K562 (cell line): ENCODE results near the gene FRMD5. TPM values are rescaled to one million over a fixed set of nuclear protein-coding genes. Genes with fewer than 3 reads are reported as not detected.

Source experiments
- ATAC-seq: fragments of 200-7000 bp; cut with Tn5 transposase; 3 replicates; pipeline ENCODE4 v1.9.1; 2020; ENCODE audit warnings: moderate library complexity
- BruUV-seq: library from RNA; stranded (reverse); fragments of 400-500 nt; replicated peaks from 2 replicates; lab custom pipeline; 2021; lab: Mats Ljungman, UMichigan
- CTCF ChIA-PET: fragments of 300-600 bp; formaldehyde crosslinking; extraction: SDS; loops from one replicate; lab custom pipeline; 2021; ENCODE audit warnings: low intra/inter-chr PET ratio; lab: Yijun Ruan, JAX
- POLR2A ChIA-PET: fragments of 300-600, 350-650 bp; sonication (Branson Sonifier 250); formaldehyde crosslinking; extraction: SDS; loops from one replicate; lab custom pipeline; 2021; ENCODE audit warnings: antibody characterized with exemption, inconsistent platforms; lab: Yijun Ruan, JAX
- DNase-seq, 4 experiments: peaks; one replicate each; pipeline versions ENCODE4 v3.0.0 to v3.0.0-alpha.2; 2011 to 2018; ENCODE audit warnings: low spot score in 3 of 4, mixed read lengths in 3 of 4; ENCODE audit errors: extremely low read depth in 1 of 4
- FAIRE-seq: peaks from 2 replicates; lab custom pipeline; 2011; peaks lifted over from hg19 to GRCh38; lab: Jason Lieb, UNC
- H2AFZ ChIP-seq: 2 replicates; pipeline ENCODE4 v1.6.0; 2011; ENCODE audit warnings: low read depth, low read length, control low read depth, inconsistent platforms
- H3K27ac ChIP-seq: fragments of 200-600 bp; 3 replicates; pipeline ENCODE4 v1.8.0; 2011; ENCODE audit warnings: low read depth, mild to moderate bottlenecking, control low read depth, inconsistent platforms, low read length, moderate library complexity, mixed read lengths; ENCODE audit errors: extremely low read depth
- H3K27me3 ChIP-seq, 2 experiments: fragments of 300-600 bp in 1 of 2; 2 replicates in 1 of 2; 3 replicates in 1 of 2; pipeline versions ENCODE4 v1.6.0 to v1.8.0; 2011; ENCODE audit warnings: inconsistent platforms in 2 of 2, low read length in 2 of 2, mild to moderate bottlenecking in 1 of 2, mixed read lengths in 1 of 2, moderate library complexity in 1 of 2; ENCODE audit not compliant: control insufficient read depth in 2 of 2, insufficient read depth in 2 of 2
- H3K36me3 ChIP-seq: fragments of 300-600 bp; 3 replicates; pipeline ENCODE4 v1.8.0; 2011; ENCODE audit warnings: mild to moderate bottlenecking, low read length, inconsistent platforms; ENCODE audit not compliant: control insufficient read depth, insufficient read depth
- H3K4me1 ChIP-seq, 2 experiments: fragments of 200-600 bp in 1 of 2; replicated peaks in 1 of 2; 2 replicates in 1 of 2; 3 replicates in 1 of 2; pipeline versions ENCODE4 v1.5.1 to v1.8.0; 2011; ENCODE audit warnings: inconsistent platforms in 2 of 2, low read length in 2 of 2, mild to moderate bottlenecking in 1 of 2, mixed read lengths in 1 of 2, moderate library complexity in 1 of 2; ENCODE audit not compliant: control insufficient read depth in 2 of 2, insufficient read depth in 2 of 2
- H3K4me2 ChIP-seq: 2 replicates; pipeline ENCODE4 v1.6.1; 2011; ENCODE audit warnings: low read length, control low read depth, inconsistent platforms, mixed read lengths; ENCODE audit not compliant: insufficient read depth
- H3K4me3 ChIP-seq: fragments of 200-600 bp; sonication (generic), shearing (Covaris generic); 2 replicates; pipeline ENCODE4 v1.5.1; 2016; ENCODE audit warnings: control low read depth, inconsistent platforms
- H3K79me2 ChIP-seq: fragments of 200-600 bp; 3 replicates; pipeline ENCODE4 v1.8.0; 2011; ENCODE audit warnings: low read length, inconsistent platforms; ENCODE audit not compliant: control insufficient read depth, insufficient read depth
- H3K9ac ChIP-seq, 2 experiments: 2 replicates each; pipeline versions ENCODE4 v1.6.0 to v1.6.1; 2011; ENCODE audit warnings: low read depth in 2 of 2, low read length in 2 of 2, control low read depth in 1 of 2, inconsistent platforms in 1 of 2, mild to moderate bottlenecking in 1 of 2, mixed read lengths in 1 of 2; ENCODE audit not compliant: insufficient read depth in 1 of 2
- H3K9me1 ChIP-seq: one replicate; pipeline ENCODE4 v1.6.0; 2011; ENCODE audit warnings: inconsistent platforms, mild to moderate bottlenecking, low read length, moderate library complexity; ENCODE audit not compliant: control insufficient read depth, insufficient read depth
- H3K9me3 ChIP-seq: replicated peaks from 2 replicates; pipeline ENCODE4 v1.5.1; 2011; ENCODE audit warnings: low read depth, low read length, inconsistent platforms; ENCODE audit not compliant: control insufficient read depth, insufficient read depth
- H4K20me1 ChIP-seq: replicated peaks from 2 replicates; pipeline ENCODE4 v1.6.1; 2011; ENCODE audit warnings: low read length, inconsistent platforms, mixed read lengths; ENCODE audit not compliant: control insufficient read depth, insufficient read depth
- CCAR2 ChIP-seq: fragments of 200-400 bp; formaldehyde crosslinking; IDR thresholded peaks from 2 replicates; pipeline ENCODE4 v1.6.1; 2017; ENCODE audit warnings: mild to moderate bottlenecking, low read depth, low read length
- CLOCK ChIP-seq: fragments of 250-450 bp; sonication (Bioruptor Pico); IDR thresholded peaks from 2 replicates; pipeline ENCODE4 v1.4.0; 2020; ENCODE audit warnings: mild to moderate bottlenecking, moderate library complexity, borderline replicate concordance
- DMBX1 ChIP-seq: fragments of 250-450 bp; sonication (Bioruptor Pico); IDR thresholded peaks from 2 replicates; pipeline ENCODE4 v1.8.0; 2022; ENCODE audit warnings: inconsistent platforms, mild to moderate bottlenecking, moderate library complexity, borderline replicate concordance
- E2F6 ChIP-seq, 2 experiments: IDR thresholded peaks; 2 replicates each; pipeline ENCODE4 v1.6.1; 2011; ENCODE audit warnings: borderline replicate concordance in 1 of 2, control low read depth in 1 of 2, low read depth in 1 of 2, low read length in 1 of 2, mild to moderate bottlenecking in 1 of 2, mixed read lengths in 1 of 2, moderate library complexity in 1 of 2; ENCODE audit not compliant: insufficient read depth in 1 of 2, insufficient read length in 1 of 2, poor library complexity in 1 of 2, severe bottlenecking in 1 of 2; ENCODE audit errors: extremely low read depth in 1 of 2
- FOXA3 ChIP-seq, 2 experiments: fragments of 450-650 bp in 1 of 2; sonication (generic) in 1 of 2; formaldehyde crosslinking; IDR thresholded peaks in 1 of 2; conservative IDR thresholded peaks in 1 of 2; 2 replicates each; pipeline versions ENCODE4 v1.4.0 to v1.8.0; 2020 to 2022; ENCODE audit warnings: mild to moderate bottlenecking in 2 of 2, missing genetic modification reagents in 1 of 2
- FOXK2 ChIP-seq, 2 experiments: fragments of 450-650 bp; IDR thresholded peaks in 1 of 2; conservative IDR thresholded peaks in 1 of 2; 2 replicates each; pipeline ENCODE4 v1.6.1; 2016; ENCODE audit warnings: low read depth in 2 of 2, mild to moderate bottlenecking in 1 of 2
- GTF2E2 ChIP-seq: fragments of 200-800 bp; sonication (Bioruptor generic); IDR thresholded peaks from 2 replicates; pipeline ENCODE4 v1.6.1; 2016; ENCODE audit warnings: missing genetic modification characterization, missing compliant biosample characterization
- HLTF ChIP-seq: fragments of 450-650 bp; IDR thresholded peaks from 2 replicates; pipeline ENCODE4 v1.6.1; 2016
- MYBL2 ChIP-seq, 2 experiments: fragments of 450-650 bp in 1 of 2; sonication (generic) in 1 of 2; formaldehyde crosslinking in 1 of 2; IDR thresholded peaks; 2 replicates each; pipeline versions ENCODE4 v1.6.1 to v1.8.1; 2017 to 2022; ENCODE audit warnings: borderline replicate concordance in 1 of 2, inconsistent platforms in 1 of 2, low read depth in 1 of 2, mild to moderate bottlenecking in 1 of 2, missing genetic modification reagents in 1 of 2, moderate library complexity in 1 of 2
- MYC ChIP-seq, 2 experiments: fragments of 250-450 bp in 1 of 2; sonication (Bioruptor Pico) in 1 of 2; IDR thresholded peaks; 2 replicates each; pipeline versions ENCODE4 v1.5.1 to v1.6.1; 2012 to 2021; ENCODE audit warnings: low read depth in 2 of 2, borderline replicate concordance in 1 of 2, improper control_type of control experiment in 1 of 2, low read length in 1 of 2, mild to moderate bottlenecking in 1 of 2, moderate library complexity in 1 of 2
- PHF21A ChIP-seq: fragments of 450-650 bp; IDR thresholded peaks from 2 replicates; pipeline ENCODE4 v1.6.1; 2017; ENCODE audit warnings: low read depth, borderline replicate concordance
- PKNOX1 ChIP-seq: fragments of 450-650 bp; IDR thresholded peaks from 2 replicates; pipeline ENCODE4 v1.6.1; 2016
- RAD51 ChIP-seq: fragments of 450-650 bp; IDR thresholded peaks from 2 replicates; pipeline ENCODE4 v1.7.1; 2016; ENCODE audit warnings: low read depth, mild to moderate bottlenecking, borderline replicate concordance
- XRCC5 ChIP-seq: fragments of 200-400 bp; formaldehyde crosslinking; IDR thresholded peaks from 2 replicates; pipeline ENCODE4 v1.6.1; 2017; ENCODE audit warnings: low read depth, mild to moderate bottlenecking, low read length
- ZBED1 ChIP-seq: IDR thresholded peaks from 2 replicates; pipeline ENCODE4 v1.6.1; 2014
- ZC3H8 ChIP-seq: fragments of 450-650 bp; IDR thresholded peaks from 2 replicates; pipeline ENCODE4 v1.6.1; 2017
- ZNF778 ChIP-seq: fragments of 450-650 bp; formaldehyde crosslinking; IDR thresholded peaks from 2 replicates; pipeline ENCODE4 v1.4.0; 2020; ENCODE audit warnings: mild to moderate bottlenecking, moderate library complexity
- WGBS: fragments of 100-300 bp; shearing (Covaris generic); methylation state at CpG from one replicate; pipeline ENCODE4 v1.1.6; 2016; ENCODE audit warnings: low coverage, mixed read lengths; ENCODE audit not compliant: insufficient coverage; ENCODE audit errors: missing lambda C conversion rate; 5-methylcytosine and 5-hydroxymethylcytosine counted together
- in situ Hi-C: fragments of 300-500 bp; cut with MboI; formaldehyde crosslinking; loops from 4 replicates; pipeline ENCODE4 v1.15.0; 2018; ENCODE audit warnings: inconsistent platforms, mixed read lengths
- intact Hi-C: fragments of 100-400 bp; cut with micrococcal nuclease; formaldehyde crosslinking; loops from 2 replicates; pipeline ENCODE4 v1.14.2; 2022
- polyA plus RNA-seq, 8 experiments: library from polyadenylated mRNA; depleted of rRNA in 4 of 8; stranded (reverse) in 5 of 8; unstranded in 3 of 8; fragments of >200 nt; fragmentation: Nextera tagmentation in 2 of 8; fragmentation: Illumina TruSeq in 1 of 8; extraction: Ambion mirVana in 2 of 8; extraction: Trizol in 1 of 8; gene quantifications; 2 replicates each; pipeline versions ENCODE4 v1.2.1 to v1.2.3, GENCODE V29; 2011 to 2014; ENCODE audit warnings: inconsistent platforms in 1 of 8, missing spikeins in 1 of 8
- total RNA-seq, 7 experiments: library from RNA; depleted of rRNA in 6 of 7; stranded (reverse); fragments of >200 nt in 6 of 7; fragmentation: Illumina TruSeq in 2 of 7; extraction: Trizol in 2 of 7; gene quantifications; 2 replicates each; pipeline versions ENCODE4 v1.2.1 to v1.2.3, GENCODE V29; 2011 to 2021; ENCODE audit warnings: low replicate concordance in 1 of 7

The FRMD5 gene
- total and polyA plus RNA-seq, 9 of the 15 experiments (the other 6 are each of a cell fraction or from before 2014, with no cell fraction given): 0.13 to 0.38 TPM; not detected in 7

- no peaks in the 10 kb centered on the region for H4K20me1 ChIP-seq
- in situ Hi-C loops (no loop called here), intact Hi-C loops (no loop called here)
- no peak overlapping the region for H3K4me2 ChIP-seq
- no peaks in the 10 kb centered on the region for H3K9me3 ChIP-seq
- WGBS: 0% methylated on average over 11 of the region's 15 CpGs
- H3K79me2 ChIP-seq: no peaks in the 10 kb centered on the region
- H3K4me3 ChIP-seq: no peak overlapping the region
- ChIA-PET POLR2A (interaction anchor here (1.4 kb wide), 1 partner anchor 9 kb away, joined by 4 read pairs; no protein-coding TSS in a partner anchor), CTCF (no interaction called here)
- H3K36me3 ChIP-seq: no peaks in the 10 kb centered on the region
- ATAC-seq: no peak
- no TSS peak for BruUV-seq
- no peak overlapping the region for H3K27ac ChIP-seq
- H3K27me3 ChIP-seq: peaks cover 5 to 19% of the 10 kb centered on the region in 2 experiments; a peak in 4 of 5 replicates
- FAIRE-seq: no peak
- no peak for DNase-seq
- H2AFZ ChIP-seq: no peak overlapping the region
- no peak overlapping the region for H3K9ac ChIP-seq
- no peaks in the 10 kb centered on the region for H3K4me1 ChIP-seq
- no peaks in the 10 kb centered on the region for H3K9me1 ChIP-seq
- TF ChIP-seq CLOCK (CRISPR knock-in tag): no peak
- TF ChIP-seq ZBED1: no peak
- TF ChIP-seq ZNF778: no peak
- no peak for TF ChIP-seq DMBX1 (CRISPR knock-in tag)
- no peak for TF ChIP-seq CCAR2
- TF ChIP-seq RAD51: no peak
- no peak for TF ChIP-seq XRCC5
- no peak for TF ChIP-seq GTF2E2 (tag)
- TF ChIP-seq HLTF: no peak
- TF ChIP-seq PKNOX1: no peak
- TF ChIP-seq FOXK2 (conservative IDR thresholded peaks at IDR 0.05 in 1 of 2, IDR thresholded peaks at IDR 0.05 in 1 of 2; ENCODE audit: low read depth in 2 of 2): no peak
- TF ChIP-seq PHF21A: no peak
- TF ChIP-seq FOXA3 (CRISPR knock-in tag; conservative IDR thresholded peaks at IDR 0.05 in 1 of 2, IDR thresholded peaks at IDR 0.05 in 1 of 2): no peak
- no peak for TF ChIP-seq ZC3H8
- no peak for TF ChIP-seq MYBL2 (IDR thresholded peaks at IDR 0.05; ENCODE audit: low read depth)
- TF ChIP-seq MYBL2 (CRISPR knock-in tag; IDR thresholded peaks at IDR 0.05; ENCODE audit: borderline replicate concordance): no peak
- TF ChIP-seq E2F6 (IDR thresholded peaks at IDR 0.05; ENCODE audit: borderline replicate concordance in 1 of 2, extremely low read depth in 1 of 2, insufficient read depth in 1 of 2, insufficient read length in 1 of 2, low read depth in 1 of 2, low read length in 1 of 2, poor library complexity in 1 of 2, severe bottlenecking in 1 of 2): no peak
- TF ChIP-seq MYC (IDR thresholded peaks at IDR 0.05; ENCODE audit: low read depth, low read length): no peak
- TF ChIP-seq MYC (CRISPR knock-in tag; IDR thresholded peaks at IDR 0.05; ENCODE audit: borderline replicate concordance, low read depth): no peak
Observed at GRCh38 chr15:43989938-43990337, 205.1 kb downstream of the FRMD5 start.
